Activated CD4-positive, CD25-positive, alpha-beta regulatory T cell treated with anti-CD3 and anti-CD28 coated beads, Interleukin-2, amount 50 U/mL, for 24 hours (primary cell): ENCODE measurements around the gene LRRC71.

Source experiments
- ATAC-seq, 2 donors: fragments of 150-1000 bp; cut with Tn5 transposase; one replicate each; pipeline ENCODE4 v1.10.0; 2021; ENCODE audit warnings: mild to moderate bottlenecking in 1 of 2, moderate library complexity in 1 of 2

The LRRC71 gene

DNA sequence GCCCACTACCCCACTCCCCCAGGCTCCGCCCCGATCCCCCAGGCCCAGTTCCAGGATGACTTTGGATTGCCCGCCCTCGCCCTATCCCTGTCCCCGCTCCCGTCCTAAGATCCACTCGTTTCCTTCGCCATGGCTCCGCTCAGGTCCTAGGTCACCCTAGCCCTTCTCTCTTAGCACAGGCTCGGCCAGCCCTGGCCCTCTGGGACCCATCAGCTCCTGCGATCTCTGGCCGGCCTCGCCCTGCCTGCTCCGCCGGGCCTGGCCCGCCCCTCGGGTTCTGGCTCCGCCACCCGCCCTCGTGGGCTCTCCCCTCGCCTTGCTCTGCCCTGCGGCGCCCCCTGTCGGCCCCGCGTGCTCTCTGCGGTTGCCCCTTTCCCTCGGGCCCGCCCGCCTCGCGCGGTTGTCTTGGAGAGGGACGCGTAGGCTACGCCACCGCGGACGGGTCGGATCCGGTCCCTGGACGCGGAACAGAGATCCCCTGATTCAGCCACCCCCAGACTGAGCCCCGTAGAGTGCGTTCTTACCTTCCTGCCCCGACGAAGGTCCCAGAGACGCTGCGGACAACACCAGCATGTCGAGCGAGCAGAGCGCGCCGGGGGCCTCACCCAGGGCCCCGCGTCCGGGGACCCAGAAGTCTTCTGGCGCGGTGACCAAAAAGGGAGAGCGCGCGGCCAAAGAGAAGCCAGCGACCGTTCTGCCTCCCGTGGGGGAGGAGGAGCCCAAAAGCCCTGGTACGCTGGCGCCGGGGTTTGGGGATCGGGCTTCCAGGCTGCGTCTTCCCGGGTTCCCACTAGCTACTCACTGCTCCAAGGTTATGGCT is at the start of gene LRRC71:
TSS of gene LRRC71 (plus strand) at position 400 of the 820 bp plus-strand sequence. CDS start at position 572, 172 bp downstream.
- peak; percentile 57 to 73 for ATAC-seq

DNA sequence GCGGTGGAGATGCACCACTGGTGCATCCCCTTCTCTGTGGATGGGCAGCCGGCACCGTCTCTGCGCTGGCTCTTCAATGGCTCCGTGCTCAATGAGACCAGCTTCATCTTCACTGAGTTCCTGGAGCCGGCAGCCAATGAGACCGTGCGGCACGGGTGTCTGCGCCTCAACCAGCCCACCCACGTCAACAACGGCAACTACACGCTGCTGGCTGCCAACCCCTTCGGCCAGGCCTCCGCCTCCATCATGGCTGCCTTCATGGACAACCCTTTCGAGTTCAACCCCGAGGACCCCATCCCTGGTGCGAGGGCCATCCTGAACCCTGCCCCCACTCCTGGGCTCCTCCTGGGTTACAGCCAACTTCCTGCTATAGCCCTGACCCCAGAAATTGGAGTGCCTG is 46.8 kb upstream of the LRRC71 start:
- no peak for ATAC-seq

DNA sequence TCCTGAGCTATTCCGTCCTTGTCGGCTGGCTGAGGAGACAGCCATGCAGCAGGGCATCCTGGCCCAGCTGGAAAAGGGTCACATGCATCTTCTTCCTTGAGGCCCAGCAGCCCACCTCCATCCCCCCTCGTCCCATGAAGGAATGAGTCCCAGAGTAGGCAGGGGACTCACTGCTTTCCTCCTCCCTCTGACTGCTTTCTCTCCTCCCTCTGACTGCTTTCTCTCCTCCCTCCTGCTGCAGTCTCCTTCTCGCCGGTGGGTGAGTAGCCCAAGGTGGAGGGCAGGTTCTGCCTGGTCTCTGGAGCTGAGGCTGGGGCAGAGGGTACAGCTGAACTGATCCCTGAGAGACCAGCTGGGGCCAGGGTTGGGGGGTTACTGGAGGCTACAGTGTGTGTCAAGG is 46.3 kb upstream of the LRRC71 start:
- ATAC-seq: no peak

GRCh38 chr1:156874572-156875340 is 45.7 kb upstream of the LRRC71 start:
- ATAC-seq: no peak

- ATAC-seq: no peak
Observed at GRCh38 chr1:156875341-156875615, 45.2 kb upstream of the LRRC71 start.

DNA sequence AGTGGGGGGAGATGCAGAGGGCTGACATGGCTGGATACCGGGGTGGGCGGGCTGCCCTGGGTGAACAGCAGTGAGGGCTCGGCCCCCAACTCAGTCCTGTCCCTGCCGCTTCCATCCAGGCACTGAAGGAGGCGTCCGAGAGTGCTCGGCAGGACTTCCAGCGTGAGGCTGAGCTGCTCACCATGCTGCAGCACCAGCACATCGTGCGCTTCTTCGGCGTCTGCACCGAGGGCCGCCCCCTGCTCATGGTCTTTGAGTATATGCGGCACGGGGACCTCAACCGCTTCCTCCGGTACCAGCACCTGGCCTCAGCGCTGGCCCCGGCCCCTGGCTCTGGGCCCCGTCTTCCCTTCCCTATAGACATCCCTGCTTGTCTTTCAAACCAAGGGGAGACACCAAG is 44.2 kb upstream of the LRRC71 start:
- no peak for ATAC-seq

- no peak for ATAC-seq
Observed at GRCh38 chr1:156877433-156878170, 42.8 kb upstream of the LRRC71 start.

DNA sequence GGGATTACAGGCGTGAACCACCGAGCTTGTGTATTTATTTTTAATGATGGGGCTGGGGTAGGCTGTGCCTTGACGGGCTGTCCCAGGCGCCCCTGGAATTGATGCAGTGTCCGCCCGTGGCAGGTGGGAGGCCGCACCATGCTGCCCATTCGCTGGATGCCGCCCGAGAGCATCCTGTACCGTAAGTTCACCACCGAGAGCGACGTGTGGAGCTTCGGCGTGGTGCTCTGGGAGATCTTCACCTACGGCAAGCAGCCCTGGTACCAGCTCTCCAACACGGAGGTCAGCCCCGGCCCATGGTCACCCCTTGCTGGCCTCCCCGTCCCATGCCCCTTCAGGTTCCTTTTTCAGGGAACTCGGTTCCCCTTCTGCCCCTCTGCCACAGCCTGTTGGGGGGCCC is 40.6 kb upstream of the LRRC71 start:
- no peak for ATAC-seq

DNA sequence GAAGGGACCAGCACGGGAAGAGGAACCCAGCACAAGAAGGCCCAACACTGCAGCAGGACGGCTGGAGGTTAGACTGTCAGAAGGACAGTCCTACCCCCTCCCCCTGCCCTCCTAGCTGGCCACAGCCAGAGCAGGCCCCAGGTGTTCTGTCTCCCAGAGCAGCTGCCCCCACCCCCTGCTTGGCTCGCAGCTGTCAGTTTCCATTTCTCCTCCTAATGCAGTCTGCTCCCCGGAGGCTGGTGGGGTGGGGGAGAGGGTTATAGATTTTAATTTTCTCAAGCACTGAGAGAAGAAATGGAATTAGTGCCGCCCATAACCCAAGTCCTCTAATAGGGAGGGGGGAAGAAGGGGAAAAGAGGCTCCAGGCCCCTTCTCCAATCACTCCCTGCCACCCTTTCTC is 40.0 kb upstream of the LRRC71 start:
- no peak for ATAC-seq

- no peak for ATAC-seq
Observed at GRCh38 chr1:156881101-156881500, 39.3 kb upstream of the LRRC71 start.

DNA sequence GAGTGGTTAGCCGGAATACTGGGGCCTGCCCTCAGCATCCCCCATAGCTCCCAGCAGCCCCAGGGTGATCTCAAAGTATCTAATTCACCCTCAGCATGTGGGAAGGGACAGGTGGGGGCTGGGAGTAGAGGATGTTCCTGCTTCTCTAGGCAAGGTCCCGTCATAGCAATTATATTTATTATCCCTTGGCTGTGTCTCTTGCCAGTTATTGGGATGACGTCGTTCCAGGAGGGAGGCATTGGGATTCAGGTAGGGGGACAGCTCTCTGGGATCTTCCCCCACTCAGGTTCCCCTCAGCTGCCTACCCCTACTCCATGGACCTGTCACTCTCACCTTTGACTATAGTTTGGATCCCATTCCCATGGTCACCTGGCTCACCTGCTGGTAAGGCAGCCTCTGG is 38.8 kb upstream of the LRRC71 start:
- ATAC-seq: no peak

DNA sequence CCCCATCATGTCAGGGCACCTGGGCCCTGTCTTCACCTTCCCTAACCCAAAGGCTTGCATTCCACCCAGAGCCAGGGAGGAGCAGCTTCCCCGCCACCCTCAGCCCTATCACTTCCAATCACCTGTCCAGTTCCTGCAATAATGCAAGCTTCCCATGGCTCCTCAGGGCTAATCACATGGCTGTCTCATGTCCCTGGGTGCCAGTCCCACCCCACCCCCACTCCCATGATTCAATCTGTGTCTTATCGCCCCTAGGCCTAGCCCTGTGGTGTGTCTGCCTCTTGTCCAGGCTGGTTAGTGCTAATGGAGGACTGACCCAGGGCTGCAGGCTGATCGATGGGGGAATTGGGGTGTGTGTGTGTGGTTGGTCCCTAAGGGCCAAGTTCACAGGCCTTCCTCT is 37.9 kb upstream of the LRRC71 start:
- ATAC-seq: no peak

DNA sequence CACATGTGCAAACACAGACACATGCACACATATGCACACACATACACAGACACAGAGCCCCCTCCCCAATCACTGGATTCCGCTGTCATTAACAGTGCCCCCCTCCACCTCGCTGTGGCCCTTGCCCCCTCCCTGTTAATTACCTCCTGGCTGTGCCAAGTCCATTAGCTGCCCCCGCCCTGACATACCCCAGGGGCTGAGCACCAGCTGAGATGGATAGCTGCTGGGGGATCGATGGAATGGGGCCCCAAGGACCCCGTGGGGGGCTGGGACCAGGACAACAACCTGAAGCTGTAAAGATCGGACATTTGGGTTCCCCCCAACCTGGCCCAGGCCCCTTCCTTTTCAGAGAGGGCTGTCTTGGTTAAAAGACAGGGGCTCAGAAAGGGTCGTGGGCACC is 36.5 kb upstream of the LRRC71 start:
- ATAC-seq: no peak

DNA sequence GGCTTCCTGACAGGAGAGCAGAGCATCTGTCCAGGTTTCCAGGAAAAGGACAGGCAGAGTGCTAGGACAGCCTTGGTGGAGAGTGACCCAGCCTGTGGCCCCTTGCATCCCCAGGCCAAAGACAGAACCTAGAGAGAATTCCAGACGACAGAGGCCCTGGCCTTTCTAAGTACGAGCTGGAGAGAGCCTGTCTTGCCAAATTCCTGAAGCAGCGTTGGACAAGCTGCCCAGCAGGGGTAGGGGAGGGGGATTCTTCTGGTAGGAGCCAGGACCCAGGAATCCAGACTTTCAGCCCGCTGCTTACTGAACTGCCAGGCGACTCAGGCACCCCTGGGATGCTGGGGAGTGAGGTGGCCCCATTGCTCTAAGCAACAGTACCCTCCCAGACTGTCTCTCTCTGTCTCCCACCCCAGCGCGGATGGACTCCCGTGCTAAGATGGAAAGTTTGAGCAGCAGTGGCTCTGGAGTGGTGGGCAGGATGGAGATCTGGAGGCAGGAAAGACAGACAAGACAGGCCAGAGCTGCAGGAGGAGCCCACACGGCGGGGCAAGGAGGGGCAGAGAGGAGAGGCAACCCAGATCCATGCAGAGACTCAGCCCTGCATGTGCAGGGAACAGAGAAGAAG is 35.8 kb upstream of the LRRC71 start:
- no peak for ATAC-seq

DNA sequence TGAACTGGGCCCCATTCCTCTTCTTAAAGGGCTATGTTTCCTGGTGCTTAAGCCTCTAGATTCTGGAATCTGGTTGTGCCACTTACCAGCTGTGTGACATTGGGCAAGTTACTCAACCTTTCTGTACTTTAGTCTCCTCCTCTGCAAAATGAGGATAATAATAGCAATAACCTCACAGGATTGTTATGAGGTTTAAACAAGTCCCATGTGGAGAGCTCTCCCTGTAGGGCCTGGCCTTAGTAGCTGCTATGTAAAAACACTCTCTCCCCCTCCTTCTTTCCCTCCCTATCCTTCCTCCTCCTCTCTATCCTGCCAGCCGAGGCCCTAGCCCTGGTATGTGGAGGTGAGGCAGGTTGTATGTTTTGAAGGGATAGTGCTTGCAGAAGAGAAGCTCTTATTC is 35.1 kb upstream of the LRRC71 start:
- no peak for ATAC-seq

GRCh38 chr1:156885880-156886355 is 34.5 kb upstream of the LRRC71 start:
- no peak for ATAC-seq

DNA sequence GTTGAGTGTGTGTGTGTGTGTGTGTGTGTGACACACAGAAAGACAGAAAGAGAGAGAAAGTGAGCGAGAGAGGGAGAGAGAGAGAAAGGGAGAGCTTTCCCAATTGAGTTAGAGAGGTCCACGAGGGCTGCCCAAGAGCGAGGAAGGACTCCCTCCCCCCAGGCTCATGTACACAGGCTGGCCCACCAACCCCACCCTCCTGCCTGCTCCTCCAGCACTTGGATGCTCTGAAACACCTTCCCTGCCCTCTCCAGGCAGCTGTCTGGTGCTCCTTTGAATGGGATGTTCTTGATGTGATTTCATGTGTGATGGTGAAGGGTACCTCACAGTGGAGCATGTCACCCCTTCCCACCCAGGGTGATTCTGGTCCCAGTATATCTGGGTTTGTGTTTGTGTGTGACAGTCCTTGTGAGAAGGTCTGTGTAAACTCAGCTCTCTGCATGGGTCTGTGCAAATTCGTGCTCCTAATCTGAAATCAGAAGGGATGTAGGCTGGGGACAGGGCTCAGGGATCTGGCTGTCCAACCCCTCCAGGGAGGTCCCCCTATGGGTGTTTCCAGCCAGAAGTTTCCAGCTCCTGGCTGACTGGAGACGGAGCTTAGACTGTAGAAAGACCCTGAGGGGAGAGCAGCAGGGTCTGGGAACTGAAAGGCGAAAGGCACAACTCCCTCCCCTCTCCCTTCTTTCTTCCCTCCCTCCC is 33.7 kb upstream of the LRRC71 start:
- no peak for ATAC-seq

DNA sequence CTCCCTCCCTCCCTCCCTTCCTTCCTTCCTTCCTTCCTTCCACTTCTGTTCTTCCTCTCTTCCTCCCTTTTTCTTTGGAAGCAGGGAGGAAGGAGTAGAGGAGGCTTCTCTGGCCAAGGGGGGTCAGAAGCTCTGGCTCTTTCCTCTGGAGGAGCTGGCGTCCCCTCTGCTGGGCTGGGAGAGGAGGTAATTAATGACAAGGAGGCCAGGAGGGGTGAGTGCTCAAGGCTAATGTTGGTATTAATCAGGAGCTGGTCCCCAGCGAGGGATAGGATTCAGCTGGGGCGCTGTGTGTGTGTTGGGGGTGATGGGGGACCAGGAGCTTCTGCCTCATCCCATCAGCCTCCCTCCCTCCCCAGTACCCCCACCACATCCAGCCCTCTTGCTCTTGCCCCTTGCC is 33.1 kb upstream of the LRRC71 start:
- no peak for ATAC-seq

- ATAC-seq: no peak
Observed at GRCh38 chr1:156887734-156888133, 32.7 kb upstream of the LRRC71 start.

DNA sequence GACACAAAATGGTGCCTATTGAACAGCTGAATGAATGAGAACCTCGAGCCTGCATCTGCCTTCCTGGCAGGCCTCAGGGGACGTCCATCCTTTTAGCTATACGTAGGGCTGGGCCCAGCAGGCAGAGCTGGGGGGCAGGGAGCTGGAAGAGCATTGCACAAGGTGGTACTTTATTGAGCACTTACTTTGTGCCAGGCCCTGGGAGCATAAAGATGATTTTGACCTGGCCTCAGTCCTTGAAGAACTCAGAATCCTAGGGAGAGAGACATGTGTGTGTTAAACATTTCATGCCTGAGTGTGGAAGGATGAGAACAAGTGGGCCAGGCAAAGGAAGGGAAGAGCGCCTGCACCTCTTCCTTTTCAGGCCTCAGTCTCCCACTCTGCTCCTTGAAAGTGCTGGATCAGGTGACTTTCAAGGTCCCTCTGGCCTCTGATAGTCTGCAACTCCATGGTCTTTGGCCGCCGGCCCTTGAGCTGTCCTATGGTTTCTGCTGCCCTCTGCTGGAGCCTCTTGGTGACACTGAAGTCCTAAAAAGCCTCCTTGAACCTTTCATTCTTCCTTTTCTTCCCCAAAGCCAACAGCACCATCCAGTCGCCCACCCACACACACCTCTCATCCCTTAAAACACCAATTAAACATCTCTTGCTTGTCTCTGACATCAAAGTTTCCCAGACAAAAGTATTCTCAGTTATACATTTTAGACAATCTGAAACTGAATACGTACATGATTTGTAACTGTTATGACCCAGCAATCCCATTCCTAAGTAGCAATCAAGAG is 30.4 kb upstream of the LRRC71 start:
- no peak for ATAC-seq

GRCh38 chr1:156892190-156893047 is 28.0 kb upstream of the LRRC71 start:
- ATAC-seq: peak; percentile 95
